Measurements from ENCODE around the gene GNB1L.
A peak's percentile ranks its signal among the peaks of the same experiment; 100 is the strongest.

Gene GNB1L

GRCh38 chr22:19809741-19810140 lies 44.9 kb downstream of the GNB1L start:
- Histone ChIP-seq H3K4me3 (no peak overlapping the region), H3K9ac (ENCODE audit: insufficient read length) (no peak overlapping the region), H3K36me3 (ENCODE audit: insufficient read depth, low read length) (no peaks in the 10 kb centered on the region), H3K27ac (no peak overlapping the region), H3K9me3 (ENCODE audit: low read depth, low read length) (no peaks in the 10 kb centered on the region)
- TF ChIP-seq EZH2 (IDR thresholded peaks at IDR 0.05): no peak
- no peak for TF ChIP-seq POLR2AphosphoS5 (IDR thresholded peaks at IDR 0.05; ENCODE audit: borderline replicate concordance, low read depth, low read length)
- TF ChIP-seq FOXP2 (optimal IDR thresholded peaks at IDR 0.05; ENCODE audit: control extremely low read depth, extremely low read length, insufficient read depth): no peak
- no peak for DNase-seq (ENCODE audit: low read depth, low spot score)

GRCh38 chr22:19808873-19809478 lies 45.7 kb downstream of the GNB1L start:
- DNase-seq (ENCODE audit: low read depth, low spot score): no peak
- Histone ChIP-seq H3K9ac (ENCODE audit: insufficient read length) (no peak overlapping the region), H3K4me3 (no peak overlapping the region), H3K9me3 (ENCODE audit: low read depth, low read length) (no peaks in the 10 kb centered on the region), H3K27ac (no peak overlapping the region), H3K36me3 (ENCODE audit: insufficient read depth, low read length) (no peaks in the 10 kb centered on the region)
- TF ChIP-seq EZH2 (IDR thresholded peaks at IDR 0.05) (no peak), POLR2AphosphoS5 (IDR thresholded peaks at IDR 0.05; ENCODE audit: borderline replicate concordance, low read depth, low read length) (no peak), FOXP2 (optimal IDR thresholded peaks at IDR 0.05; ENCODE audit: control extremely low read depth, extremely low read length, insufficient read depth) (no peak)

GRCh38 chr22:19807914-19808872 lies 46.5 kb downstream of the GNB1L start:
- Histone ChIP-seq H3K27ac (no peak overlapping the region), H3K4me3 (no peak overlapping the region), H3K36me3 (ENCODE audit: insufficient read depth, low read length) (no peaks in the 10 kb centered on the region), H3K9ac (ENCODE audit: insufficient read length) (no peak overlapping the region), H3K9me3 (ENCODE audit: low read depth, low read length) (no peaks in the 10 kb centered on the region)
- no peak for TF ChIP-seq FOXP2 (optimal IDR thresholded peaks at IDR 0.05; ENCODE audit: control extremely low read depth, extremely low read length, insufficient read depth)
- TF ChIP-seq EZH2 (IDR thresholded peaks at IDR 0.05): no peak
- no peak for TF ChIP-seq POLR2AphosphoS5 (IDR thresholded peaks at IDR 0.05; ENCODE audit: borderline replicate concordance, low read depth, low read length)
- no peak for DNase-seq (ENCODE audit: low read depth, low spot score)

- Histone ChIP-seq H3K4me3 (no peak overlapping the region), H3K9me3 (ENCODE audit: low read depth, low read length) (no peaks in the 10 kb centered on the region), H3K27ac (no peak overlapping the region), H3K9ac (ENCODE audit: insufficient read length) (no peak overlapping the region), H3K36me3 (ENCODE audit: insufficient read depth, low read length) (no peaks in the 10 kb centered on the region)
- TF ChIP-seq POLR2AphosphoS5 (IDR thresholded peaks at IDR 0.05; ENCODE audit: borderline replicate concordance, low read depth, low read length): no peak
- no peak for TF ChIP-seq EZH2 (IDR thresholded peaks at IDR 0.05)
- no peak for TF ChIP-seq FOXP2 (optimal IDR thresholded peaks at IDR 0.05; ENCODE audit: control extremely low read depth, extremely low read length, insufficient read depth)
- DNase-seq (ENCODE audit: low read depth, low spot score): no peak
These were observed 47.3 kb downstream of the GNB1L start for GRCh38 chr22:19807161-19807913.

- no peak overlapping the region for H3K9ac ChIP-seq (ENCODE audit: insufficient read length)
- H3K36me3 ChIP-seq (ENCODE audit: insufficient read depth, low read length): no peaks in the 10 kb centered on the region
- 0 out of 2 replicates have a peak overlapping the region, but pooled peaks have one; percentile 6 for H3K27ac ChIP-seq
- no peak for DNase-seq (ENCODE audit: low read depth, low spot score)
- H3K9me3 ChIP-seq (ENCODE audit: low read depth, low read length): no peaks in the 10 kb centered on the region
- no peak for TF ChIP-seq FOXP2 (optimal IDR thresholded peaks at IDR 0.05; ENCODE audit: control extremely low read depth, extremely low read length, insufficient read depth)
- no peak for TF ChIP-seq EZH2 (IDR thresholded peaks at IDR 0.05)
- TF ChIP-seq POLR2AphosphoS5 (IDR thresholded peaks at IDR 0.05; ENCODE audit: borderline replicate concordance, low read depth, low read length): no peak
- H3K4me3 ChIP-seq: peak overlapping the region; percentile 13; the same call in 1 of the 2 replicates
These were observed 48.2 kb downstream of the GNB1L start for GRCh38 chr22:19806213-19807160.

- no peak overlapping the region for H3K27ac ChIP-seq
- H3K4me3 ChIP-seq: no peak overlapping the region
- no peaks in the 10 kb centered on the region for H3K9me3 ChIP-seq (ENCODE audit: low read depth, low read length)
- no peak for DNase-seq (ENCODE audit: low read depth, low spot score)
- no peaks in the 10 kb centered on the region for H3K36me3 ChIP-seq (ENCODE audit: insufficient read depth, low read length)
- TF ChIP-seq POLR2AphosphoS5 (IDR thresholded peaks at IDR 0.05; ENCODE audit: borderline replicate concordance, low read depth, low read length) (no peak), FOXP2 (optimal IDR thresholded peaks at IDR 0.05; ENCODE audit: control extremely low read depth, extremely low read length, insufficient read depth) (no peak), EZH2 (IDR thresholded peaks at IDR 0.05) (no peak)
- no peak overlapping the region for H3K9ac ChIP-seq (ENCODE audit: insufficient read length)
These were observed 48.9 kb downstream of the GNB1L start for GRCh38 chr22:19805821-19806212.

GRCh38 chr22:19803736-19804267 lies 50.9 kb downstream of the GNB1L start:
- DNase-seq (ENCODE audit: low read depth, low spot score): no peak
- TF ChIP-seq FOXP2 (optimal IDR thresholded peaks at IDR 0.05; ENCODE audit: control extremely low read depth, extremely low read length, insufficient read depth) (no peak), EZH2 (IDR thresholded peaks at IDR 0.05) (no peak), POLR2AphosphoS5 (IDR thresholded peaks at IDR 0.05; ENCODE audit: borderline replicate concordance, low read depth, low read length) (no peak)
- H3K9me3 ChIP-seq (ENCODE audit: low read depth, low read length): no peaks in the 10 kb centered on the region

More at GRCh38 chr22:19803736-19804267, 50.9 kb downstream of the GNB1L start:
- no peak overlapping the region for H3K9ac ChIP-seq (ENCODE audit: insufficient read length)
- H3K4me3 ChIP-seq: no peak overlapping the region
- H3K27ac ChIP-seq: no peak overlapping the region
- no peaks in the 10 kb centered on the region for H3K36me3 ChIP-seq (ENCODE audit: insufficient read depth, low read length)

Measured in SK-N-MC (cell line).